Measurements from ENCODE around the gene PODXL2.
"Not testable (repeated sequence)": the region's sequence is repeated elsewhere in the genome, so short reads cannot be mapped to it uniquely, and the experiment has no call there.

The PODXL2 gene

GRCh38 chr3:127604035-127604434 is 24.9 kb upstream of the PODXL2 start:
- Histone ChIP-seq H3K4ac (ENCODE audit: low read depth, low read length) (no peak overlapping the region), H3K23ac (ENCODE audit: low read length) (no peak overlapping the region), H3K56ac (ENCODE audit: low read length) (no peak overlapping the region), H3K18ac (ENCODE audit: low read length) (no peak overlapping the region), H3K4me3 (ENCODE audit: low read length) (no peak overlapping the region), H4K5ac (ENCODE audit: low read length) (no peak overlapping the region), H3K9ac (ENCODE audit: low read length) (no peak overlapping the region), H3K79me2 (ENCODE audit: control insufficient read depth, insufficient read depth, low read length) (peaks cover 32% of the 10 kb centered on the region), H3K79me1 (ENCODE audit: low read length) (peaks cover 20% of the 10 kb centered on the region), H4K8ac (ENCODE audit: low read depth, low read length) (no peak overlapping the region), H2BK15ac (replicated peaks; ENCODE audit: low read depth) (no peak overlapping the region), H3K27ac (ENCODE audit: low read depth, low read length) (no peak overlapping the region), H3K4me1 (ENCODE audit: control insufficient read depth, low read depth, low read length) (peaks cover 5% of the 10 kb centered on the region), H3K27me3 (ENCODE audit: insufficient read depth, low read length, poor library complexity) (no peaks in the 10 kb centered on the region), H2BK5ac (ENCODE audit: low read length) (no peak overlapping the region), H2AK5ac (ENCODE audit: low read length) (no peak overlapping the region), H3K4me2 (ENCODE audit: low read length) (no peak overlapping the region), H2BK120ac (ENCODE audit: low read depth, low read length) (no peak overlapping the region), H3K36me3 (ENCODE audit: control insufficient read depth, insufficient read depth, low read length) (peaks cover 33% of the 10 kb centered on the region)
- DNase-seq, result no peak
- WGBS (ENCODE audit: extremely low coverage, insufficient coverage, low lambda C conversion rate), result no CpG with 5 or more reads among the region's 7 CpGs

DNA sequence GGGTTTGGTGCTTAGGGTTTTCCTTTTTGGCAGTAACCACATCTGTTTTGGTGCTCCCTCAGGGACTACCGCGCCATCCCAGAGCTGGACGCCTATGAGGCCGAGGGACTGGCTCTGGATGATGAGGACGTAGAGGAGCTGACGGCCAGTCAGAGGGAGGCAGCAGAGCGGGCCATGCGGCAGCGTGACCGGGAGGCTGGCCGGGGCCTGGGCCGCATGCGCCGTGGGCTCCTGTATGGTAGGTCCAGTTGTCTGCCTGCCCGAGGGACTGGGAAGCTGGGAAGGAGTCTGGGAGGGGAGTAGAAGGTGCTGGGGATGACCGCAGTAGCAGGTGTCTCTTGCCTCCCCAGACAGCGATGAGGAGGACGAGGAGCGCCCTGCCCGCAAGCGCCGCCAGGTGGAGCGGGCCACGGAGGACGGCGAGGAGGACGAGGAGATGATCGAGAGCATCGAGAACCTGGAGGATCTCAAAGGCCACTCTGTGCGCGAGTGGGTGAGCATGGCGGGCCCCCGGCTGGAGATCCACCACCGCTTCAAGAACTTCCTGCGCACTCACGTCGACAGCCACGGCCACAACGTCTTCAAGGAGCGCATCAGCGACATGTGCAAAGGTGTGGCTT is 24.3 kb upstream of the PODXL2 start:
- H3K79me2 ChIP-seq (ENCODE audit: control insufficient read depth, insufficient read depth, low read length), result peaks cover 25% of the 10 kb centered on the region
- H3K27me3 ChIP-seq (ENCODE audit: insufficient read depth, low read length, poor library complexity), result no peaks in the 10 kb centered on the region
- no peak overlapping the region for H3K27ac ChIP-seq (ENCODE audit: low read depth, low read length)
- no peak overlapping the region for H4K8ac ChIP-seq (ENCODE audit: low read depth, low read length)
- no peak overlapping the region for H2BK120ac ChIP-seq (ENCODE audit: low read depth, low read length)
- H3K23ac ChIP-seq (ENCODE audit: low read length), result no peak overlapping the region
- peaks cover 3% of the 10 kb centered on the region for H3K4me1 ChIP-seq (ENCODE audit: control insufficient read depth, low read depth, low read length)
- no peak overlapping the region for H3K4ac ChIP-seq (ENCODE audit: low read depth, low read length)
- no peak overlapping the region for H3K4me3 ChIP-seq (ENCODE audit: low read length)
- no peak overlapping the region for H3K18ac ChIP-seq (ENCODE audit: low read length)
- H4K5ac ChIP-seq (ENCODE audit: low read length), result no peak overlapping the region
- no peak overlapping the region for H3K9ac ChIP-seq (ENCODE audit: low read length)
- no peak overlapping the region for H2AK5ac ChIP-seq (ENCODE audit: low read length)
- H2BK5ac ChIP-seq (ENCODE audit: low read length), result no peak overlapping the region
- H3K56ac ChIP-seq (ENCODE audit: low read length), result no peak overlapping the region
- DNase-seq, result no peak
- H3K4me2 ChIP-seq (ENCODE audit: low read length), result no peak overlapping the region
- WGBS (ENCODE audit: extremely low coverage, insufficient coverage, low lambda C conversion rate), result no CpG with 5 or more reads among the region's 41 CpGs
- H3K79me1 ChIP-seq (ENCODE audit: low read length), result peaks cover 15% of the 10 kb centered on the region
- H3K36me3 ChIP-seq (ENCODE audit: control insufficient read depth, insufficient read depth, low read length), result peaks cover 33% of the 10 kb centered on the region
- H2BK15ac ChIP-seq (replicated peaks; ENCODE audit: low read depth), result no peak overlapping the region

DNA sequence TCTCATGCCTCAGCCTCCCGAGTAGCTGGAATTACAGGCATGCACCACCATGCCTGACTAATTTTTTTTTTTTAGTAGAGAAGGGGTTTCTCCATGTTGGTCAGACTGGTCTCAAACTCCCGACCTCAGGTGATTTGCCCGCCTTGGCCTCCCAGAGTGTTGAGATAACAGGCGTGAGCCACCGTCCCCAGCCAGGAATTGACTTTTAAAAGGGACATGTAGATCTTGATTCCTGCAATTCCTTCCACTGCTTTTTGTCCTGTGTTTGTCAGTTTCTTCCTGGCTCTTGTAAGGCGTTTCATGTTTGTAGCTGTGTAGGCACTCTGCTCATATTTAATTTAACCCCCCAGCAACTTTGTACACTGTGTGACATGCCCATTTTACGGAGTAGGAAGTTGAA is 23.4 kb upstream of the PODXL2 start:
- DNase-seq; H2BK120ac ChIP-seq (ENCODE audit: low read depth, low read length); H3K27ac ChIP-seq (ENCODE audit: low read depth, low read length); H3K4me3 ChIP-seq (ENCODE audit: low read length); H3K27me3 ChIP-seq (ENCODE audit: insufficient read depth, low read length, poor library complexity); H2BK5ac ChIP-seq (ENCODE audit: low read length); H3K4ac ChIP-seq (ENCODE audit: low read depth, low read length); H3K23ac ChIP-seq (ENCODE audit: low read length); H3K4me1 ChIP-seq (ENCODE audit: control insufficient read depth, low read depth, low read length); H3K18ac ChIP-seq (ENCODE audit: low read length); H3K9ac ChIP-seq (ENCODE audit: low read length); H3K56ac ChIP-seq (ENCODE audit: low read length); H4K8ac ChIP-seq (ENCODE audit: low read depth, low read length); H4K5ac ChIP-seq (ENCODE audit: low read length); H2AK5ac ChIP-seq (ENCODE audit: low read length); H3K4me2 ChIP-seq (ENCODE audit: low read length); H2BK15ac ChIP-seq (replicated peaks; ENCODE audit: low read depth): not testable (repeated sequence)
- no CpG with 5 or more reads among the region's 7 CpGs for WGBS (ENCODE audit: extremely low coverage, insufficient coverage, low lambda C conversion rate)
- Histone ChIP-seq H3K79me2 (ENCODE audit: control insufficient read depth, insufficient read depth, low read length) (peaks cover 16% of the 10 kb centered on the region), H3K79me1 (ENCODE audit: low read length) (peaks cover 13% of the 10 kb centered on the region), H3K36me3 (ENCODE audit: control insufficient read depth, insufficient read depth, low read length) (peaks cover 35% of the 10 kb centered on the region)

DNA sequence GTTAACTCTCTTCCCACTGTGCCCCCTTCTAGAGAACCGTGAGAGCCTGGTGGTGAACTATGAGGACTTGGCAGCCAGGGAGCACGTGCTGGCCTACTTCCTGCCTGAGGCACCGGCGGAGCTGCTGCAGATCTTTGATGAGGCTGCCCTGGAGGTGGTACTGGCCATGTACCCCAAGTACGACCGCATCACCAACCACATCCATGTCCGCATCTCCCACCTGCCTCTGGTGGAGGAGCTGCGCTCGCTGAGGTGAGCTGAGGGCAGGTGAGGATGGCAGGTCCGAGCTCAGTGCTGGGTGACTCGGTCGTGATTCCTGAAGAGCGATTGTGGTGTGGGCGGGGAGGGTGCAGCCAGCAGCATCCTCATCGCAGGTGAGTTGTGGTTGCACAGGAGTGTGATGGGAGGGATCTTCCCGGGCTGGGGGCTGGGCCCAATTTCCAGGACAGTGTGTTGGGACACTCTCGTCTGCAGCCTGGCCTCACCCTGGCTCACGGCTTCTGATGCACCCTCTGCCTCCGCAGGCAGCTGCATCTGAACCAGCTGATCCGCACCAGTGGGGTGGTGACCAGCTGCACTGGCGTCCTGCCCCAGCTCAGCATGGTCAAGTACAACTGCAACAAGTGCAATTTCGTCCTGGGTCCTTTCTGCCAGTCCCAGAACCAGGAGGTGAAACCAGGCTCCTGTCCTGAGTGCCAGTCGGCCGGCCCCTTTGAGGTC is 22.7 kb upstream of the PODXL2 start:
- no peak overlapping the region for H3K4me2 ChIP-seq (ENCODE audit: low read length)
- H3K18ac ChIP-seq (ENCODE audit: low read length), result no peak overlapping the region
- no peak overlapping the region for H2BK5ac ChIP-seq (ENCODE audit: low read length)
- no peak overlapping the region for H3K27ac ChIP-seq (ENCODE audit: low read depth, low read length)
- no peak overlapping the region for H3K23ac ChIP-seq (ENCODE audit: low read length)
- H3K79me1 ChIP-seq (ENCODE audit: low read length), result peaks cover 14% of the 10 kb centered on the region
- no peak overlapping the region for H4K5ac ChIP-seq (ENCODE audit: low read length)
- no peak overlapping the region for H3K4ac ChIP-seq (ENCODE audit: low read depth, low read length)
- H2BK120ac ChIP-seq (ENCODE audit: low read depth, low read length), result no peak overlapping the region
- no peak for DNase-seq
- H3K4me3 ChIP-seq (ENCODE audit: low read length), result no peak overlapping the region
- no peak overlapping the region for H3K56ac ChIP-seq (ENCODE audit: low read length)
- H2BK15ac ChIP-seq (replicated peaks; ENCODE audit: low read depth), result no peak overlapping the region
- H3K27me3 ChIP-seq (ENCODE audit: insufficient read depth, low read length, poor library complexity), result no peaks in the 10 kb centered on the region
- no peak overlapping the region for H2AK5ac ChIP-seq (ENCODE audit: low read length)
- H4K8ac ChIP-seq (ENCODE audit: low read depth, low read length), result no peak overlapping the region
- peaks cover 40% of the 10 kb centered on the region for H3K36me3 ChIP-seq (ENCODE audit: control insufficient read depth, insufficient read depth, low read length)
- peaks cover 12% of the 10 kb centered on the region for H3K79me2 ChIP-seq (ENCODE audit: control insufficient read depth, insufficient read depth, low read length)
- WGBS (ENCODE audit: extremely low coverage, insufficient coverage, low lambda C conversion rate), result no CpG with 5 or more reads among the region's 24 CpGs
- H3K9ac ChIP-seq (ENCODE audit: low read length), result no peak overlapping the region
- H3K4me1 ChIP-seq (ENCODE audit: control insufficient read depth, low read depth, low read length), result no peaks in the 10 kb centered on the region

GRCh38 chr3:127606981-127607595 is 21.9 kb upstream of the PODXL2 start:
- no peak overlapping the region for H2BK5ac ChIP-seq (ENCODE audit: low read length)
- no peak overlapping the region for H3K4ac ChIP-seq (ENCODE audit: low read depth, low read length)
- H2BK15ac ChIP-seq (replicated peaks; ENCODE audit: low read depth), result no peak overlapping the region
- peaks cover 13% of the 10 kb centered on the region for H3K79me1 ChIP-seq (ENCODE audit: low read length)
- no peak overlapping the region for H3K4me2 ChIP-seq (ENCODE audit: low read length)
- no CpG with 5 or more reads among the region's 17 CpGs for WGBS (ENCODE audit: extremely low coverage, insufficient coverage, low lambda C conversion rate)
- H3K79me2 ChIP-seq (ENCODE audit: control insufficient read depth, insufficient read depth, low read length), result peaks cover 6% of the 10 kb centered on the region
- H4K5ac ChIP-seq (ENCODE audit: low read length), result no peak overlapping the region
- H3K4me3 ChIP-seq (ENCODE audit: low read length), result no peak overlapping the region
- no peak overlapping the region for H2BK120ac ChIP-seq (ENCODE audit: low read depth, low read length)
- H3K9ac ChIP-seq (ENCODE audit: low read length), result no peak overlapping the region
- DNase-seq, result no peak
- no peak overlapping the region for H3K23ac ChIP-seq (ENCODE audit: low read length)
- no peak overlapping the region for H3K18ac ChIP-seq (ENCODE audit: low read length)
- no peak overlapping the region for H3K27ac ChIP-seq (ENCODE audit: low read depth, low read length)
- no peak overlapping the region for H3K56ac ChIP-seq (ENCODE audit: low read length)
- H3K4me1 ChIP-seq (ENCODE audit: control insufficient read depth, low read depth, low read length), result no peaks in the 10 kb centered on the region
- peaks cover 40% of the 10 kb centered on the region for H3K36me3 ChIP-seq (ENCODE audit: control insufficient read depth, insufficient read depth, low read length)
- no peak overlapping the region for H2AK5ac ChIP-seq (ENCODE audit: low read length)
- H3K27me3 ChIP-seq (ENCODE audit: insufficient read depth, low read length, poor library complexity), result no peaks in the 10 kb centered on the region
- no peak overlapping the region for H4K8ac ChIP-seq (ENCODE audit: low read depth, low read length)

Data from mesendoderm (in vitro differentiated cells).